Endothelial cell of hepatic sinusoid (primary cell): ENCODE results near the gene IGF2BP3.
"Not testable (repeated sequence)": the region's sequence is repeated elsewhere in the genome, so short reads cannot be mapped to it uniquely, and the experiment has no call there.

Source experiments
- in situ Hi-C: cut with HindIII; loops from 2 replicates; pipeline ENCODE4 v1.10.0; 2017; ENCODE audit warnings: low sequenced_read_pairs

Gene IGF2BP3

GRCh38 chr7:23426876-23427275 lies 43.4 kb downstream of the IGF2BP3 start:
- in situ Hi-C loops: no loop called here

- in situ Hi-C loops: no loop called here
Measured at GRCh38 chr7:23422909-23423308, 47.4 kb downstream of the IGF2BP3 start.

DNA sequence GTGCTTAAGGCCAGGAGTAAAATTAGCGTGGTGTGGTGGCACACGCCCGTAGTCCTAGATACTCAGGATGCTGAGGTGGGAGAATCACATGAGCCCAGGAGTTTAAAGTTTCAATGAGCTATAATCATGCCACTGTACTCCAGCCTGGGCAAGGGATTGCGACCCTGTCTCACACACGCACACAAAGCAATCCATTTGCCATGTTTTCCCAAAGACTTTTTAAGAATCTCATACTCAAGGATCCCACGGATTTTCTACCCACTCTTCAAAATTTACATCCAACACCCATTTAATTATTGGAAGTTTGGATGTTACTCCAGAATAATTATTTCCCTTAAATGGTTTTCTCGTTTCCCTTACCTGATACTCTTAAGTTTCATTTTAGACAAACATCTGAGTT lies 47.9 kb downstream of the IGF2BP3 start:
- in situ Hi-C loops: no loop called here

DNA sequence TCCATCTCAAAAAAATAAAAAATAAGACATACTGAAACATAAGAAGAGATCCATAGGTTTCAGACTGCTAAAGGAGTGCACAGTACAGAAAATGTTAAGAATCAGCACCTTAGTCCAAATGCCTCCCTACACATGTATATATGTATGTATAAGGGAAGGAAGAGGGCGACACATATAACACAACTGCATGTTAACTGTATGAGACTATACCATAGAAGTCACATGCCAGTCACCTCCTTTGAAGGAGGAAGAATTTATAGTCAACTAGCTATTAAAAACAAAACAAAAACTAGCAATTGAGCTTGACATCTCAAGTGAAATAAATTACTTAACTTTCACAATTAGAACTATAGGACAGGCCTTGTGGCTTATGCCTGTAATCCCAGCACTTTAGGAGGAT lies 50.4 kb downstream of the IGF2BP3 start:
- in situ Hi-C loops: no loop called here

DNA sequence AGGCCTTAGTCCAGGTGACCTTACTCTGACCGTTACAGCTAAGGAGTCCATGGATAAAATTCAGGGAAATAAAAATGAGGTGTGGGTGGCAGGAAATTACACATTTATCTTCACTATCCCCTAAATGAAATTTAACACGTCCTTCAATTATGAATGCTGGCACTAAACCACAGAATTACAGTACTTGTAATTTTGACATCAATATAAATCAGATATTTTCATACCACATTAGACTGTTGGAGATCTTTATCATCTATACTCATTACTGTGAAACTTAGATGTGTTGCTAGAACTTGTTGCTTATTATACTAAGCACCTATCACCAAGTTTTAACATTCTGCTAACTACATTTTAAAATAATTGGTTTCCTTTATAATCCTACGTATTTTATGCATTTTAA lies 51.1 kb downstream of the IGF2BP3 start:
- in situ Hi-C loops: no loop called here

DNA sequence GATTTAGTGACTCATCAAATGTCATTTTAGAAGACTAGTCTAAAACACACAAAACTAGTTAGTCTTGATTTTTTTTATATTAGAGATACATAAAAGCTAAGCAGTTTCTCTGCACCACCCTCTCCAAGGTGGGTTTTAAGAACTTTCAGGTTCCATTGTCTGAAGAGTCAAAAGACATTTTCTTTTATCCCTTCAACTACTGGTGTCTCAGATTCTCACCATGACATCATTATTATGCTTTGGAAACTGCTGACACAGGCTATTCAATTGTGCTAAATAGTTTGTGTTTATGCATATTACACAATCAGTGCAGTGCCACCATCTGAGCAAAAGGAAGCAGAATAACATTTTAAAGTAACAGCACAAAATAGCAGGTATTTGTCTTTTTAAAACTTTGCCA lies 52.2 kb downstream of the IGF2BP3 start:
- in situ Hi-C loops: no loop called here

GRCh38 chr7:23415198-23415597 lies 55.1 kb downstream of the IGF2BP3 start:
- in situ Hi-C loops: no loop called here

DNA sequence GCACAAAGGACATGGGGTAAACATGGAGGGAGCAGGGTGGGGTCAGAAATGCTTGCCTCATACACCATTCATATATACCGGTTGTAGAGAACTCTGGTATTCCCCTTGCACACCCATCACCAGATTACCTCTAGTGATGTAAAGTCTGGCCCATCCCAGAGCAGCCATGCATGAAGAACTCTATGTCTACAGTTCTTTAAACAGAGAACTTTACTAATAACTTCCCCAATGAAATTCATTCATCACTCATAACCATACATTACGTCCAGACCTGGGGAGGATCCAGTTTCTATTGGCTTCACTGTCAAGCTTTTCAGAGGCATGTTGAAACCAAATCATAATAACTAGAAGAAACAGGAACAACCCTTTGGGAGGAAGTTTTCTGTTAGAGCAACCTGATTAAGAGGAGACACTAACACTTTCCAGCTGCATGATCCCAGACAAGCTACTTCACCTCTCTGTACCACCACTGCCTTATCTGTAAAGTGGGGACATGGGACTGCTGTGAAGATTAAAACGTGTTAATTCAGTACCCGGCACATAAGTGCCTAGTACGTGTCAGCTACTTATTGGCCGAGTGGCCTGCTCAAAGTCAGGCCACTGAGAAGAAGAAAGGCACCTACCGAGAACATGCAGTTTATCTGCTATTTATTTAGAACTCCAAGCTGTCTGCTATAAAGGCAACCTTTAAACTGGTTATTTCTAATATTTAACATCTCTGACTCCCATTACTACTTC lies 59.7 kb downstream of the IGF2BP3 start:
- in situ Hi-C loops: no loop called here

GRCh38 chr7:23406564-23406963 lies 63.7 kb downstream of the IGF2BP3 start:
- in situ Hi-C loops: not testable (repeated sequence)

- in situ Hi-C loops: no loop called here
Measured at GRCh38 chr7:23405240-23405618, 65.1 kb downstream of the IGF2BP3 start.

GRCh38 chr7:23404546-23405239 lies 65.6 kb downstream of the IGF2BP3 start:
- in situ Hi-C loops: no loop called here

GRCh38 chr7:23403970-23404369 lies 66.3 kb downstream of the IGF2BP3 start:
- in situ Hi-C loops: no loop called here

- in situ Hi-C loops: not testable (repeated sequence)
Measured at GRCh38 chr7:23398090-23398489, 72.2 kb downstream of the IGF2BP3 start.

- in situ Hi-C loops: no loop called here
Measured at GRCh38 chr7:23397241-23397640, 73.0 kb downstream of the IGF2BP3 start.

GRCh38 chr7:23396222-23397015 lies 73.9 kb downstream of the IGF2BP3 start:
- in situ Hi-C loops: no loop called here

DNA sequence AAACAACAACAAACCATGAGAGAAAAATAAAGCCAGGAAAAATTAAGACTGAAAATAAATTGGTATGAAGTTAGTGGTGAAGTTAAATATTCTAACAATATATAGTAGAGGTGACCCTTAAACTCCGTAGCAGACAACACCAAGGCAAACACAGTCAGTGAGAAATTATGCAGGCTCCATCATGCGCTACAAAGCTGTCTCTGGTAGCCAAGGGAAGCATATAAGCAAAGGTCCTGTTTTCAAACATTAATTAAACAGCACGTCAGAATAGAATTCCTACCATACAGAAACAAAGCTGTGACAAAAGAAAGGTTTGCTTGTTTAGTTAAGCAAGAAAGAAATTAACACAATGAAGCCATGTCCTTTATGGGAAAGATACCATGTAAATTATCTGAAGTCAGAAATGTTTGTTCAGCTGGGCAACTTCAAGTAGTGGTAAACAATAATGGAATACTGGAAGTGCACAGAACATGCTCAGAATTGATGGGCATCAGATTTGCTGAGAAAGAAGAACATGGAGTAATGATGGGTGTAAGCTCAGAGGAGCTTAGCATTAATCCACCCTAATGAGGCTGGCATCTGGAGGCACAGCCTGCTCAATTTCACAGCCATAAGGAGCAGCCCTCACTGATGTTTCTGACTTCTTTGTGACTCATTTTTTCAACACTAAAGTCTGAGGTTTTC lies 75.7 kb downstream of the IGF2BP3 start:
- in situ Hi-C loops: no loop called here

- in situ Hi-C loops: no loop called here
Measured at GRCh38 chr7:23393636-23394035, 76.7 kb downstream of the IGF2BP3 start.

DNA sequence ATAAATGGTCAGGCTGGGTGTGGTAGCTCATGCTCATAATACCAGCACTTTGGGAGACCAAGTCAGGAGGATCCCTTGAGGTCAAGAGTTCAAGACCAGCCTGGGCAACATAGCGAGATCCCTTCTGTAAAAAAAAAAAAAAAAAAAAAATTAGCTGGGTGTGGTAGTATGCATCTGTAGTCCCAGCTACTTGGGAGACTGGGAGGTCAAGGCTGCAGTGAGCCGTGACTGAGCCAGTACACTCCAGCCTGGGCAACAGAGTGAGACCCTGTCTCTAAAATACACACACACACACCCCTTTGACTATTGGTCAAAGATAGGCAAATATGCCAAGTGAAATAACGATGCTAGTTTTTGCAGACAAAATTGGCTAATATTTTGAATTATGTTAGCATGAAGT lies 80.6 kb downstream of the IGF2BP3 start:
- in situ Hi-C loops: no loop called here

DNA sequence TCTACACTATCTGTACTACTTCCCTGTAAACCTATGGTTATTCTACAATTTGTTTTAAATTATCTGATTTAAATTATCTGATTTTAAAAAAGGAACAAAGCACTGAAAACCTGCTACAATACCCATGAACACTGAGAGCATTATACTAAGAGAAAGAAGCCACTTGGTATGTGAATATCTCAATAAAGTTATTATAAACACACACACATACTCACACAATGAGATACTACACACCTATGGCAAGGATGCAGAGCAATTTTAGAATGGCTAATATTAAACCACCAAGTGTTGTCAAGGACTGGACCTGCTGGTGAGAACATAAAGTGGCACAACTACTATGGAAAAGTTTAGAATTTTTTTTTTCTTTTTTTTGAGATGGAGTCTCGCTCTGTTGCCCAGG lies 82.7 kb downstream of the IGF2BP3 start:
- in situ Hi-C loops: no loop called here

DNA sequence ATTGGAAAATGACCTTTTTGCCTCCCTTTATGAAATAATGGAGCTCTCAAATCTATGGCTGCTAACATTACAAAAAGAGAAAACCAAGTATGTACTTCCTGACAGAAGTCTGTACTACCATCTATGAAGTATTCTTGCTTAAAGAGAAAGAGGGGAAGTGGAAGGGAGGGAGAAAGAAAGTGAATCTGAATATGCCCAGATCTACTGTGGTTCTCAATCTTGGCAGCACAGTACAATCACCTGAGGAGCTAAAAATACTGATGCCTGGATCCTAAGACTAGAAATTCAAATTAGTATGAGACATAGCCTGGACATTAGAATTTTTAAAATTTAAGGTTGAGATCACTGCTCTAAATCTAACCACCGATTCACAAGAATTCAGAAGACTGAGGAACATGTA lies 85.2 kb downstream of the IGF2BP3 start:
- in situ Hi-C loops: no loop called here

DNA sequence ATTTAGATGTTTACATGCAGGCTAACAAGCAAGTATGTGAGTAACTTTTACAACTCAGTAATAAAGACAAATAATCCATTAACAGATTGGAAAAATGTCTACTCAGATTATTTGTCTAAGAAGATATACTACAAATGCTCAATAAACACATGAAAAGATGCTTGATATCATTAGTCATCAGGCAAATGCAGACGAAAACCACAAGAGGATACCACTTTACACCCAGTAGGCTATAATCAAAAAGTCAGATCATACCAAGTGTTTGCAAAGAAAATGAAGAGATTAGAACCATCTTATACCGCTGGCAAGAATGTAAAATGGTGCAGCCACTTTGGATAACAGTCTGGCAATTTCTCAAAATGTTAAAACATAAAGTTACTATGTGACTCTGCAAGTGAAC lies 87.1 kb downstream of the IGF2BP3 start:
- in situ Hi-C loops: no loop called here
